Measurements from ENCODE around the gene SPECC1L.

The SPECC1L gene

DNA sequence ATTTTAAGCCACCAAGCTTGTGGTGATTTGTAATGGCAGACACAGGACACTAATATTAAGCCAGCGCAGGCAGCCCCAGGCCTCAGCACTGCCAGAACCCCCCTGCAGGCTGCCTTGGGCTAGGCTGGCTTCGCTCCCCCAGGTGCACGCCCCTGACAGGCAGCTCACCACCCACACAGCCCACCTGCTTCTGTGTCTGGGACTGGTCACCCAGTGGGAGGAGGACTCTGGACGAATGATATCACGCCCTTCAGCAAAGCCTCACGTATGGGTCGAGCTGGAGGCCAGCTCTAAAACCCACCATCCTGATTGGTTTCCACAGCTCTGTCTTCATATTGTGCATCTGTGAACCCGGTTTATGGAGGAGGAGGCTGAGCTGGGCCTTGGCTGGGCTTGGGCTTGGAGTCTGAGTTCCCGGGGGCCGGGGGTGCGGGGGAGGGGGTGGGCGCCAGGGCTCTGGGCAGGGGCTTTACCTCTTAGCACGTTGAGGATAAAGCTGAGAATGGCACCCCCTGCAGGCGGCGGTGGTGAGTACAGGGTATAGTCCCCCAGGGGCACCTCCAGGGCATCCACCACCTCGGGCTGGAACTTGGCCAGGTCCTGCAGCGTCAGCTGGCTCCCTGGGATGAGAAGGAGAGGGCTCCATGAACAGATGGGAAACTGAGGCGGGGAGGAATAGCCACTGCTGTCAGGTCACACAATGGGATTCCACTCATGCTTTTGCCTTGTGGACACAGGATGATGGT lies 39.5 kb upstream of the SPECC1L start:
- Histone ChIP-seq H4K8ac (ENCODE audit: low read depth, low read length) (no peak overlapping the region), H3K4me3 (ENCODE audit: low read depth, low read length) (no peak overlapping the region), H3K23ac (ENCODE audit: low read length) (no peak overlapping the region), H4K12ac (ENCODE audit: low read depth, low read length) (peak overlapping the region; percentile 75), H4K91ac (ENCODE audit: low read depth, low read length) (peak overlapping the region; percentile 16), H3K4ac (ENCODE audit: low read depth, low read length) (no peak overlapping the region), H3K4me1 (ENCODE audit: control insufficient read depth in 1 of 2, insufficient read depth in 2 of 2, low read length in 2 of 2) (peaks cover 7 to 9% of the 10 kb centered on the region in 2 experiments), H2AK5ac (ENCODE audit: low read length) (no peak overlapping the region), H2BK5ac (ENCODE audit: low read depth, low read length, poor library complexity) (no peak overlapping the region), H2BK120ac (ENCODE audit: insufficient read depth, low read length, poor library complexity) (peak overlapping the region; percentile 5), H2BK12ac (ENCODE audit: low read length) (peak overlapping the region; percentile 13), H3K27me3 (ENCODE audit: insufficient read depth, low read length) (no peaks in the 10 kb centered on the region), H3K9ac (ENCODE audit: low read length) (no peak overlapping the region), H2AFZ (ENCODE audit: insufficient read depth, low read length, poor library complexity) (no peak overlapping the region), H3K14ac (ENCODE audit: low read length) (peak overlapping the region; percentile 6), H3K27ac (ENCODE audit: low read depth, low read length) (peak overlapping the region; percentile 1), H3K36me3 (ENCODE audit: control insufficient read depth in 1 of 2, insufficient read depth in 2 of 2, low read length in 2 of 2) (peaks cover 0 to 3% of the 10 kb centered on the region in 2 experiments), H3K18ac (ENCODE audit: low read length) (no peak overlapping the region), H3K79me2 (ENCODE audit: control insufficient read depth, insufficient read depth, low read length, poor library complexity) (no peaks in the 10 kb centered on the region), H3K79me1 (ENCODE audit: low read length) (no peaks in the 10 kb centered on the region), H3K4me2 (ENCODE audit: low read length) (no peak overlapping the region), H3K9me3 (ENCODE audit: insufficient read depth, low read depth, low read length) (peaks cover 4% of the 10 kb centered on the region)
- peak in 1 of 2 donors; percentile 56 for DNase-seq
- no CpG with 5 or more reads among the region's 18 CpGs for WGBS (ENCODE audit: extremely low coverage, insufficient coverage, insufficient read length)

DNA sequence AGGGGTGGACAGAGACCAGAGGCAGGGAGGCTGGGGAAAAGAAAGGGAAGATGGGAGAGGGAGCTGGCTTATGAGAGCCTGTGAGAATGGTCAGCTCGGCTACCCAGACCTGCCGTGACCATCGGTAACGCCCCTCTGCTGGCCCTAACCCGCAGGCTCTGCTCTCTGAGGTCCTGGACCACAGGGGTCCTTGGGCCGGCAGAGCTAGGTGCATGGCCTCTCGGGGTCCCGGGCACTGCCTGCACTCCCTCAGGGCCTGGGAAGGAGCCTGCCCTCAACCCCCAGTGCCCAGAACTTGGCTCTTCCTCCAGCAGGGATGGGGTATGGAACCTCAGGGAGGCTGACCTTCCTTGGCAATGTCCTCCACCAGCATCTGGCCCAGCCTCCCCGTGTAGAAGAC lies 38.9 kb upstream of the SPECC1L start:
- no peak overlapping the region for H3K18ac ChIP-seq (ENCODE audit: low read length)

DNA sequence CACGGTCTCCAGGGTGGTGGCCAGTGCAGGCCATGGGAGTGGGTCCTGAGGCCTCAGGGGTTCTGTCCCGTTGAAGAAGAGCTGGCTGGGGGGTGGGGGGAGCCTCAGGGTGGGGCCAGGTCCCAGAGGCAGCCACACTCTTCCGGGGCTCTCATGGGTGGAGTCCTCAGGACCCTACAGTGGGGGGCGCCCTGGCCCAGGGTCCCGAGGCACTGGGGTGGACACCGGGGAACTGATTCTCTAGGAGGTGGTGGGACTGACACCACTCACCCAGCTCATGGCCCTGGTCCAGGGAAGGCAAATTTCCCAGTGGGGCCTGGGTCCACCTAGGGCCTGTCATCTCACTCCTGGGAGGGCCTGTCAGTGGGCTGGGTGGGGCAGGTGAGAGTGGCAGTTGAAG lies 38.5 kb upstream of the SPECC1L start:
- Histone ChIP-seq H3K18ac (ENCODE audit: low read length) (no peak overlapping the region), H3K9ac (ENCODE audit: low read length) (no peak overlapping the region), H4K91ac (ENCODE audit: low read depth, low read length) (peak overlapping the region; percentile 16), H3K14ac (ENCODE audit: low read length) (no peak overlapping the region), H3K36me3 (ENCODE audit: control insufficient read depth in 1 of 2, insufficient read depth in 2 of 2, low read length in 2 of 2) (no peaks in the 10 kb centered on the region), H2AFZ (ENCODE audit: insufficient read depth, low read length, poor library complexity) (no peak overlapping the region), H2BK120ac (ENCODE audit: insufficient read depth, low read length, poor library complexity) (no peak overlapping the region), H2AK5ac (ENCODE audit: low read length) (peak overlapping the region; percentile 16), H3K27me3 (ENCODE audit: insufficient read depth, low read length) (no peaks in the 10 kb centered on the region), H3K4me1 (ENCODE audit: control insufficient read depth in 1 of 2, insufficient read depth in 2 of 2, low read length in 2 of 2) (peaks cover 7 to 11% of the 10 kb centered on the region in 2 experiments), H2BK5ac (ENCODE audit: low read depth, low read length, poor library complexity) (no peak overlapping the region), H3K9me3 (ENCODE audit: insufficient read depth, low read depth, low read length) (peaks cover 4% of the 10 kb centered on the region), H3K4me3 (ENCODE audit: low read depth, low read length) (no peak overlapping the region), H4K8ac (ENCODE audit: low read depth, low read length) (no peak overlapping the region), H3K79me2 (ENCODE audit: control insufficient read depth, insufficient read depth, low read length, poor library complexity) (no peaks in the 10 kb centered on the region), H4K12ac (ENCODE audit: low read depth, low read length) (no peak overlapping the region), H3K79me1 (ENCODE audit: low read length) (no peaks in the 10 kb centered on the region), H3K23ac (ENCODE audit: low read length) (no peak overlapping the region), H3K4me2 (ENCODE audit: low read length) (no peak overlapping the region), H3K27ac (ENCODE audit: low read depth, low read length) (no peak overlapping the region), H3K4ac (ENCODE audit: low read depth, low read length) (no peak overlapping the region), H2BK12ac (ENCODE audit: low read length) (no peak overlapping the region)
- WGBS (ENCODE audit: extremely low coverage, insufficient coverage, insufficient read length), result no CpG with 5 or more reads among the region's 6 CpGs
- no peak for DNase-seq

More for the DNA sequence above, 38.9 kb upstream of the SPECC1L start:
- H3K4me1 ChIP-seq (ENCODE audit: control insufficient read depth in 1 of 2, insufficient read depth in 2 of 2, low read length in 2 of 2), result peaks cover 7 to 9% of the 10 kb centered on the region in 2 experiments
- no peak overlapping the region for H3K4ac ChIP-seq (ENCODE audit: low read depth, low read length)
- H4K12ac ChIP-seq (ENCODE audit: low read depth, low read length), result no peak overlapping the region
- no CpG with 5 or more reads among the region's 9 CpGs for WGBS (ENCODE audit: extremely low coverage, insufficient coverage, insufficient read length)
- no peak overlapping the region for H3K4me2 ChIP-seq (ENCODE audit: low read length)
- peak overlapping the region; percentile 16 for H4K91ac ChIP-seq (ENCODE audit: low read depth, low read length)
- H3K4me3 ChIP-seq (ENCODE audit: low read depth, low read length), result no peak overlapping the region
- no peak overlapping the region for H3K9ac ChIP-seq (ENCODE audit: low read length)
- peak overlapping the region; percentile 16 for H2AK5ac ChIP-seq (ENCODE audit: low read length)
- no peak overlapping the region for H2BK5ac ChIP-seq (ENCODE audit: low read depth, low read length, poor library complexity)
- H3K27ac ChIP-seq (ENCODE audit: low read depth, low read length), result no peak overlapping the region
- no peak overlapping the region for H4K8ac ChIP-seq (ENCODE audit: low read depth, low read length)
- H3K79me2 ChIP-seq (ENCODE audit: control insufficient read depth, insufficient read depth, low read length, poor library complexity), result no peaks in the 10 kb centered on the region
- DNase-seq, result no peak
- peaks cover 4% of the 10 kb centered on the region for H3K9me3 ChIP-seq (ENCODE audit: insufficient read depth, low read depth, low read length)
- no peak overlapping the region for H2BK12ac ChIP-seq (ENCODE audit: low read length)
- no peak overlapping the region for H2AFZ ChIP-seq (ENCODE audit: insufficient read depth, low read length, poor library complexity)
- H3K23ac ChIP-seq (ENCODE audit: low read length), result no peak overlapping the region
- H3K14ac ChIP-seq (ENCODE audit: low read length), result no peak overlapping the region
- H3K27me3 ChIP-seq (ENCODE audit: insufficient read depth, low read length), result no peaks in the 10 kb centered on the region
- no peaks in the 10 kb centered on the region for H3K36me3 ChIP-seq (ENCODE audit: control insufficient read depth in 1 of 2, insufficient read depth in 2 of 2, low read length in 2 of 2)
- no peak overlapping the region for H2BK120ac ChIP-seq (ENCODE audit: insufficient read depth, low read length, poor library complexity)
- H3K79me1 ChIP-seq (ENCODE audit: low read length), result no peaks in the 10 kb centered on the region

DNA sequence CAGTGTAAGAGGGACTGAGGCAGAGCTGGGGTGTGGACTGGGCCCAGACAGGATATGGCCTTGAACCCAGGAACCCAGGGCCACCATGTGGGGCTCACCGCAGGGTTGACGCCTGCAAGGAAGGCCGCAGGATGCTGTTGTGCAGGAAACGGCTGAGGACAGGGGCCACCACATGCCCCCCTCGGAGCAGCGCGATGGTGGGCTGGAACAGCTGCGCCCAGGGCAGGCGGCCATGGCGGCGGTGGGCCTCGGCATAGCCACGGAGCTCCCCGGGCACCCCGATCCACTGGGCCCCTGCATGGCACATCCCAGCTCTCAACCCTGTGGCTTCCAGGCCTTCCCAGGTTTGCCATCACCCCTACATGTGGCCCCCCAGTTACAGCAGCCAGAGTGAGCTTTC lies 37.9 kb upstream of the SPECC1L start:
- Histone ChIP-seq H3K4me3 (ENCODE audit: low read depth, low read length) (no peak overlapping the region), H2AFZ (ENCODE audit: insufficient read depth, low read length, poor library complexity) (no peak overlapping the region), H2BK120ac (ENCODE audit: insufficient read depth, low read length, poor library complexity) (no peak overlapping the region), H3K4me2 (ENCODE audit: low read length) (no peak overlapping the region), H3K18ac (ENCODE audit: low read length) (no peak overlapping the region), H2BK12ac (ENCODE audit: low read length) (no peak overlapping the region), H3K14ac (ENCODE audit: low read length) (no peak overlapping the region), H4K12ac (ENCODE audit: low read depth, low read length) (no peak overlapping the region), H3K23ac (ENCODE audit: low read length) (no peak overlapping the region), H2AK5ac (ENCODE audit: low read length) (peak overlapping the region; percentile 4), H2BK5ac (ENCODE audit: low read depth, low read length, poor library complexity) (no peak overlapping the region), H3K27me3 (ENCODE audit: insufficient read depth, low read length) (no peaks in the 10 kb centered on the region), H3K36me3 (ENCODE audit: control insufficient read depth in 1 of 2, insufficient read depth in 2 of 2, low read length in 2 of 2) (no peaks in the 10 kb centered on the region), H4K91ac (ENCODE audit: low read depth, low read length) (peak overlapping the region; percentile 10), H3K4ac (ENCODE audit: low read depth, low read length) (no peak overlapping the region), H3K27ac (ENCODE audit: low read depth, low read length) (no peak overlapping the region), H3K9me3 (ENCODE audit: insufficient read depth, low read depth, low read length) (peaks cover 2% of the 10 kb centered on the region), H3K79me2 (ENCODE audit: control insufficient read depth, insufficient read depth, low read length, poor library complexity) (no peaks in the 10 kb centered on the region), H3K4me1 (ENCODE audit: control insufficient read depth in 1 of 2, insufficient read depth in 2 of 2, low read length in 2 of 2) (peaks cover 7 to 11% of the 10 kb centered on the region in 2 experiments), H4K8ac (ENCODE audit: low read depth, low read length) (no peak overlapping the region), H3K9ac (ENCODE audit: low read length) (no peak overlapping the region), H3K79me1 (ENCODE audit: low read length) (no peaks in the 10 kb centered on the region)
- DNase-seq, result no peak
- no CpG with 5 or more reads among the region's 15 CpGs for WGBS (ENCODE audit: extremely low coverage, insufficient coverage, insufficient read length)

Data from trophoblast cell (in vitro differentiated cells and primary cell).